NCI-H2196 treated with DMSO at 0.1 percent for 48 hours (cell line): ENCODE results near the gene HRH1.
"Not testable (repeated sequence)": the region's sequence is repeated elsewhere in the genome, so short reads cannot be mapped to it uniquely, and the experiment has no call there.

Experiments used
- DNase-seq: peaks from one replicate; lab custom pipeline; 2025; ENCODE audit not compliant: unreplicated experiment; lab: John Stamatoyannopoulos, UW

The HRH1 gene

GRCh38 chr3:11238880-11239279 is 84.6 kb downstream of the HRH1 start:
- DNase-seq: no peak

GRCh38 chr3:11239796-11240195 is 85.5 kb downstream of the HRH1 start:
- no peak for DNase-seq

DNA sequence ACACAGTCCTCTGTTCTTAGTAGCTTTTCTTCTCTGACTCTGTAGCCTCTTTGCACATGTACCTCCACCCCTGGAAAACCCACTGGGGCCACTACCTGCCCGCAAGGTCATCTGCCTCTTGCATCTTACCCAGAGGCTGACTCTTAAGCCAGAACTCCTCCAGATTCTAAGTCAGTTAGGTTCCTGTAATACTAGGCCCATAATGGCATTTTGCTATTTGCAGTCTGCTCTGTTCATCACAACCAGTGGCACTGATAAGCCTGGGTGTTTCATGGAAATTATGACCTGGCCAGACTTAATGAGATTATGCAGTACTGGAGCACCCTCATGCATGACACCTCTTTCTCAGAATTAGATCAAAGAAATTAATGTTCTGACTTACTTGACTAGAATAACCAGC is 86.2 kb downstream of the HRH1 start:
- no peak for DNase-seq

DNA sequence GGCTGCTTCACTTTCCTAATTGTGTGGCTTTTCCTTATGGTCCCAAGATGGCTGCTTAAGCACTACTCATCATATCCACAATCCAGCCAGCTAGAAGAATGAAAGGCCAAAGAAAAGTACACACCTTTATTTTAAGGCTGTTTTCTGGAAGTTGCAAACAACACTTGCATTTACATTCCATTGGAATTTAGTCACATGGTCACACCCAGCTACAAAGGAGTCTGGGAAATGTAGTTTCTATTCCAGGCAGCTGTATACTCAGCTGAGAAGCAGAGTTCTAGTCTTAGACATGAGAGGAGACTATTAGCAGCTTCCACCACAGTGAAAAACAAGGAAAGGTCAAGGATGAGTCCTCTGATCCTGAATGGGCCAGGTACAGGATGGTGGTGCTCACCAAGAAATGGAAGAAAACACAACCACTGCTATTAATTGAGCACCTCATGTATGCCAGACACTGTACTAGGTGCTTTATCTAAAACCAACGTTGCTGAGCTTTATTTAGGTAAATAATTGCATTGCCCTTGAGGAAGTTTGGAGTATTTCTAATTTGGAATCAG is 89.9 kb downstream of the HRH1 start:
- no peak for DNase-seq

GRCh38 chr3:11245276-11245675 is 91.0 kb downstream of the HRH1 start:
- DNase-seq: no peak

GRCh38 chr3:11245827-11246662 is 91.8 kb downstream of the HRH1 start:
- DNase-seq: no peak

DNA sequence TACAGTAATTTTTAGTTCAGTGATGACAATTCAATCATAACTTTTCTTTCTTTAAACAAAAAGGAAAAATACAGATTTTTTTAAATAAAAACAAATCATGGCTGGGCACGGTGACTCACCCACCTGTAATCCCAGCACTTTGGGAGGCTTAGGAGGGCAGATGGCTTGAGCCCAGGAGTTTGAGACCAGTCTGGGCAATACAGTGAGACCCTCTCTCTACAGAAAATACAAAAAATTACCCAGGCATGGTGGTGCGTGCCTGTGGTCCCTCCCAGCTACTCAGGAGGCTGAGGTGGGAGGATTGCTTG is 92.3 kb downstream of the HRH1 start:
- DNase-seq: no peak

DNA sequence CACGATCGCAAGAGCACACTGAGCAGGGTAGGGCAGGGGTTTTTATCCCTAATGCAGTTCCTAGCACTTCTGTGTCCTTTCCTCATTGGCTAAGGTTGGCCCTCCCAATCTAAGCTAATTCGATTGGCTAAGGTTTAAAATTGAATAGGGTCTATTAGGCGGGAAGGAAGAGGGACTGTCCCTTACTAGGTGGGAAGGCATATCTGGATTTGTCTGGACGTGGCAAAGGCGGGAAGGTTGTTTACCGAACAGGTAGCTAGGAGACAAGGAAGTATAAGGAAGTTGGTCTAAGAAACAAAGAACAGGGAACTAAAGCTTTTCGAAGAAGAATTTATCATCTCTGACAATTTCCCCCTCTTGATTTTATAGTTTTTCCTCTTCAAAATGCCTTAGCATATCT is 93.1 kb downstream of the HRH1 start:
- peak; percentile 100 for DNase-seq

DNA sequence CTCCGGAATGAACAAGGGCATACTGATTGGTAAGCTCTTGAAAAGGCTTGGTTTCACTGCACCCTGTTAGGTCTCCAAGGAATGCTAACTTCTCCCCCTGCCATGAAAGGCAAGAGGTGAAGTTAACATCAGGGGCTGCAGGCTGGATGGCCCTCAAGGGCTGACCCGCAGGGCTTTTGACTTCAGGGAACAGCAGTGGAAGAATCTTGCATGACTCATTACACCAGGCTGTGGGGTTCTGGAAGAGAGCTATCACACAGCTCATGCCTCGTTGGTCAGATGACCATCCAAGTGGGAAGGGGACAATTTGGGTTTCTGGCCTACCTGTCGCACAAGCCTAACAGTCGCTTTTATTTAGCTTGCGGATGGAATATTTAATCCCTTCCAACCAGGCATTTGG is 94.3 kb downstream of the HRH1 start:
- no peak for DNase-seq

DNA sequence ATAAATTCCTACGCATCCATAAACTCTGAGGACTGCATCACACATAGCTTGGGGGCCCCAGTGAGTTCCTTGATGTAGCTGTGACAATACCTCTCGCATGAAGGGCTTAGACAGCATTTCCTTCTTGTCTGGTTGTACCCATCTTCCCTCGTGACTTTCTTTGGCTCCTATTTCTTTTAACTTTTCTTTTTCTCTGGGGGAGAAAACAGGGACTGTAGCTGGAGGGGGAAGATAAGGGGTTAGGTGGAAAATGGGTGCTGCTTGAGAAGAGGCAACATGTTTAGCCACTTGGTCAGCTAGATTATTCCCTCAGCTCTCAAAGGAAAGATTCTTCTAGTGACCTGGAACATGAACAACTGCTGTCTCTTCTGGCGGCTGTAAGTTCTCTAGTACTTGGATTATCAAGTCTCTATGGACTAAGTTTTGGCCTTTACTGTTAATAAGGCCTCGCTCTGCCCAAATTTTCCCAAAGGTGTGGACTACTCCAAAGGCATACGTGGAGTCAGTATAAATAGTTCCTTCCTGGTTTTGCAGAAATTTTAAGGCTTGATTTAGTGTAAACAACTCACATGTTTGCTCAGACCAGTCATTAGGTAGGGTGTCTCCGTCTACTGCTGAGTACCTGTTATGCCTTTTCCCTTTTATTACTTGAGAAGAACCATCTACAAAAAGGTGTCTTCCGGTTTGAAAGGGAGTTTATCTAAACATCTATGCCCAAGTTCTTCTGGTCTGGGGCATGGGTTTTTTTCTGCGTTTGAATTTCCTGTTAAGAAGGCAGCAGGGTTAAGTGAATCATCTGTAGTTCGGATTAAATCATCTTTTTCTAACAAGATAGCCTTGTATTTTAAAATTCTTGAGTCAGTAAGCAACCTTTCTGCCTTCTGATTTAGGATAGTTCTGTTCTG is 96.9 kb downstream of the HRH1 start:
- DNase-seq: no peak

- DNase-seq: no peak
Observed at GRCh38 chr3:11251807-11252176, 97.5 kb downstream of the HRH1 start.

DNA sequence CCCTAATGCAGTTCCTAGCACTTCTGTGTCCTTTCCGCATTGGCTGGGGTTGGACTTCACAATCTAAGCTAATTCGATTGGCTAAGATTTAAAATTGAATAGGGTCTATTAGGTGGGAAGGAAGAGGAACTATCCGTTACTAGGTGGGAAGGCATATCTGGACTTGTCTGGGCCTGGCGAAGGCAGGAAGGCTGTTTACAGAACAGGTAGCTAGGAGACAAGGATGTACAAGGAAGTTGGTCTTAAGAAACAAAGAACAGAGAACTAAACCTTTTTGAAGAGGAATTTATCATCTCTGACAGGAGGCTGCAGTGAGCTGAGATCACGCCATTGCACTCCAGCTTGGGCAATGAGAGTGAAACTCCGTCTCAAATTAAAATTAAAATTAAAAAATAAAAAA is 100.6 kb downstream of the HRH1 start:
- no peak for DNase-seq

GRCh38 chr3:11255537-11255936 is 101.2 kb downstream of the HRH1 start:
- not testable (repeated sequence) for DNase-seq

GRCh38 chr3:11258958-11259357 is 104.7 kb downstream of the HRH1 start:
- no peak for DNase-seq

GRCh38 chr3:11260460-11260859 is 106.2 kb downstream of the HRH1 start:
- no peak for DNase-seq

DNA sequence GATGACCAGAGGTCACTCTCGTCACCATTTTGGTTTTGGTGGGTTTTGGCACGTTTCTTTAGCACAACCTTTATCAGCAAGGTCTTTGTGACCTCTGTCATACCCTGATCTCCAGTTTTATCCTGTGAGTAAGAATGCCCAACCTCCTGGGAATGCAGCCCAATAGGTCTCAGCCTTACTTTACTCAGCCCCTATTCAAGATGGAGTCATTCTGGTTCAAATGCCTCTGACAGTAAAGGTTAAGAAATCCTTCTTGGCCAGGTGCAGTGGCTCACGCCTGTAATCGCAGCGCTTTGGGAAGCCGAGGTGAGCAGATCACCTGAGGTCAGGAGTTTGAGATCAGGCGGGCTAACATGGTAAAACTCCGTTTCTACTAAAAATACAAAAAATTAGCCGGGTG is 114.7 kb downstream of the HRH1 start:
- no peak for DNase-seq

DNA sequence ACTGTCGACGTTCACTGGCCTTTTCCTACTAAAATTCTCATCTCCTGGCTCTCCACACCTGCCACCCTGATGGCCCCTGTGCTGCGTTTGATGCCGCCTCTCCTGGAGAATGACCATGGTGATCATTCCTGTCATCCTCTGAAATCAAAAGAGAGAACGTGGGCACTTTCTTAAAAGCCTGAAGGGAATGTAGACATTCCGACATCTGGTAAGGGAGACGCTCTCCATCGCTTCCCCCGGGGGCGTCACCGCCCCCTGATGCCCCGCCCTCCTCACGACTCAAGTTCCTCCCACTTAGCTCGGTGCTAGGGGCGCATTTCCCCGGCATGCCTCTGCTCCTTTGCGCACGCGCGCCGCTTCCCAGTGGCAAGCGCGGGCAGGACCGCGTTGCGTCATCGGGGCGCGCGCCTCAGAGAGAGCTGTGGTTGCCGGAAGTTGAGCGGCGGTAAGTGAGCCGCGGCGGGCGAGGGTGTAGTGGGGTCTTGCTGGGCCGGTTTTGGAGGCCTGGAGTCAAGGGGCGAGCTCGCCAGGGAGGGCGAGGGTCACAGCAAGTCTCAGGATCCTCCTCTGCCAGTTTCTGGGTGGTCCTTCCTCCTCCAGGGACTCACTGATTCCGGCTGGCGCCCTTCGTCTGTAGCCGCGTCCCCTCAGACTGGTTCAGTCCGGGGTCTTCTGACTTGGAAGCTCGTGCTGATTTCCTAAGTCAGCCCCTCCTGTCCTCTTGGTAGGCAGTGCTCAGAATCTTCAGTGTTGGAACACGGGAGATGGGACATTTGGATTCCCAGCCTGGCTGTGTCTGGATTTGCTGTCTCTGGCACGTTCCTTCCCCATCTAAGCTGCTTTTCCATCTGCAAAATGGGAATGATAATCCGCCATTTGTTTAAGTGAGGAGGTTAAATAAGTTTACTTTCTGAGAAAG is 118.0 kb downstream of the HRH1 start, which contains the start of gene ATG7:
Gene ATG7, plus strand, starts transcription at position 412 of the 919 bp plus-strand sequence. CDS start 26,299 bp downstream, outside the sequence.
- DNase-seq: peak; percentile 64

DNA sequence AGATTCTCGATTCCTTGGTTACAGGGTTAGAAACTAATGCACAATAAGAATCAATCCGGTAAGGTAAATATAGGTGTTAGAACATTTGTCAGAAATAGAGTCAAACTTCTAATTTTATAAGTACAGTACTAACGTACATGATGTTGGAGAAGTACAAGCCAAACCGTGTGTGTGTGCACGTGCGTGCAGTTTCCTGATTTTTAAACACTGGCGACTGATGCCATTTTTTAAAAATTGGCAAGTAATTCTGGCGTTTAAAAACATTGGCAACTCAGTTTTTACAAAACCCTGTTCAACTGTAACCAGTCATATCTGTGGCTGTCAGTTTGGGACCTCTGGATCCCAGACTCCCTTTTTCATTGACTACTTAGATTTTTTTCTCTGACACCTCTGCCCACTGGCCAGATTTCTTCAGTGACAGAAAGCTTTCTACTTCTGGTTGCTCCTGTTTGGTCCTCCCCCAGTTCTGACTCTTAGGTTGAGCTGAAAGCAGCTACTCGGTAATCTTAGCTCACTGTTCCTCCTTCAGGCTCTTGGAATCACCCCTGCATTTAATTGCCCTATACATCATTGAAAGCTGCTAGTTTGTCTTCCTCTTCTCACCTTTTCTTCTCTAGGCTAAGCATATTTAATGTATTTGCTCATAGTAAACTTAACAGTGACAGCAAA is 118.7 kb downstream of the HRH1 start:
- DNase-seq: no peak

- DNase-seq: no peak
Observed at GRCh38 chr3:11273891-11274291, 119.6 kb downstream of the HRH1 start.

- DNase-seq: no peak
Observed at GRCh38 chr3:11274566-11275142, 120.4 kb downstream of the HRH1 start.
